Measurements from ENCODE around the gene CTIF.
"Not testable (repeated sequence)": the region's sequence is repeated elsewhere in the genome, so short reads cannot be mapped to it uniquely, and the experiment has no call there.

The CTIF gene

GRCh38 chr18:48638896-48639771 is 100.3 kb downstream of the CTIF start:
- DNase-seq (ENCODE audit: low read depth in 1 of 2, low spot score in 1 of 2) = no peak

GRCh38 chr18:48639772-48640432 is 101.1 kb downstream of the CTIF start:
- DNase-seq (ENCODE audit: low read depth in 1 of 2, low spot score in 1 of 2) = no peak

GRCh38 chr18:48640566-48641270 is 101.9 kb downstream of the CTIF start:
- DNase-seq (ENCODE audit: low read depth in 1 of 2, low spot score in 1 of 2) = no peak

GRCh38 chr18:48641981-48642380 is 103.2 kb downstream of the CTIF start:
- DNase-seq (ENCODE audit: low read depth in 1 of 2, low spot score in 1 of 2) = no peak

- DNase-seq (ENCODE audit: low read depth in 1 of 2, low spot score in 1 of 2) = no peak
Observed at GRCh38 chr18:48642503-48642902, 103.7 kb downstream of the CTIF start.

- no peak for DNase-seq (ENCODE audit: low read depth in 1 of 2, low spot score in 1 of 2)
Observed at GRCh38 chr18:48643262-48643661, 104.4 kb downstream of the CTIF start.

- DNase-seq (ENCODE audit: low read depth in 1 of 2, low spot score in 1 of 2) = no peak
Observed at GRCh38 chr18:48644029-48644428, 105.2 kb downstream of the CTIF start.

GRCh38 chr18:48645427-48646002 is 106.7 kb downstream of the CTIF start:
- DNase-seq (ENCODE audit: low read depth in 1 of 2, low spot score in 1 of 2) = no peak

- DNase-seq (ENCODE audit: low read depth in 1 of 2, low spot score in 1 of 2) = no peak
Observed at GRCh38 chr18:48646976-48647375, 108.1 kb downstream of the CTIF start.

- no peak for DNase-seq (ENCODE audit: low read depth in 1 of 2, low spot score in 1 of 2)
Observed at GRCh38 chr18:48649231-48649630, 110.4 kb downstream of the CTIF start.

- not testable (repeated sequence) for DNase-seq (ENCODE audit: low read depth in 1 of 2, low spot score in 1 of 2)
Observed at GRCh38 chr18:48654591-48654990, 115.8 kb downstream of the CTIF start.

GRCh38 chr18:48655508-48655907 is 116.7 kb downstream of the CTIF start:
- no peak for DNase-seq (ENCODE audit: low read depth in 1 of 2, low spot score in 1 of 2)

- DNase-seq (ENCODE audit: low read depth in 1 of 2, low spot score in 1 of 2) = no peak
Observed at GRCh38 chr18:48656176-48656575, 117.3 kb downstream of the CTIF start.

GRCh38 chr18:48656582-48656981 is 117.8 kb downstream of the CTIF start:
- no peak for DNase-seq (ENCODE audit: low read depth in 1 of 2, low spot score in 1 of 2)

- DNase-seq (ENCODE audit: low read depth in 1 of 2, low spot score in 1 of 2) = no peak
Observed at GRCh38 chr18:48657447-48658120, 118.8 kb downstream of the CTIF start.

- no peak for DNase-seq (ENCODE audit: low read depth in 1 of 2, low spot score in 1 of 2)
Observed at GRCh38 chr18:48658721-48659120, 119.9 kb downstream of the CTIF start.

- no peak for DNase-seq (ENCODE audit: low read depth in 1 of 2, low spot score in 1 of 2)
Observed at GRCh38 chr18:48659188-48660009, 120.6 kb downstream of the CTIF start.

- no peak for DNase-seq (ENCODE audit: low read depth in 1 of 2, low spot score in 1 of 2)
Observed at GRCh38 chr18:48660346-48661228, 121.8 kb downstream of the CTIF start.

- DNase-seq (ENCODE audit: low read depth in 1 of 2, low spot score in 1 of 2) = no peak
Observed at GRCh38 chr18:48661421-48661820, 122.6 kb downstream of the CTIF start.
